ENCODE data around the gene NELL2. TPM values are rescaled to one million over a fixed set of nuclear protein-coding genes. Genes with fewer than 3 reads are reported as not detected.

Gene NELL2
- total and polyA plus RNA-seq, 8 donors, result 0.27 to 0.79 (median 0.71) TPM

- no peak overlapping the region for H3K4me3 ChIP-seq
- H3K27ac ChIP-seq, result no peak overlapping the region
- no peak for FAIRE-seq
- intact Hi-C loops (cut with DNase I), result no loop called here
- no peaks in the 10 kb centered on the region for H3K36me3 ChIP-seq
- no peaks in the 10 kb centered on the region for H3K27me3 ChIP-seq
- no peaks in the 10 kb centered on the region for H3K9me3 ChIP-seq
- peak in 1 of 4 donors; percentile 35 for ATAC-seq
- TF ChIP-seq CTCF (IDR thresholded peaks at IDR 0.05), result peak; percentile 38 to 61 (median 52)
- 65 to 68% methylated on average over 11 of the region's 11 CpGs for WGBS, 2 donors
- H3K4me1 ChIP-seq, result no peaks in the 10 kb centered on the region
- DNase-seq, result peak in 5 of 6 donors; percentile 15 to 60 (median 30)
These were observed 101.2 kb downstream of the NELL2 start for GRCh38 chr12:44774815-44775411.

- intact Hi-C loops (cut with DNase I), result no loop called here
- H3K27ac ChIP-seq, result no peak overlapping the region
- DNase-seq (no peak), FAIRE-seq (no peak), ATAC-seq (no peak)
- H3K4me3 ChIP-seq, result no peak overlapping the region
- no peak for TF ChIP-seq CTCF (IDR thresholded peaks at IDR 0.05)
- 69 to 70% methylated on average over 8 of the region's 8 CpGs for WGBS, 2 donors
- no peaks in the 10 kb centered on the region for H3K4me1 ChIP-seq
- no peaks in the 10 kb centered on the region for H3K27me3 ChIP-seq
- H3K36me3 ChIP-seq, result no peaks in the 10 kb centered on the region
- H3K9me3 ChIP-seq, result no peaks in the 10 kb centered on the region
These were observed 104.6 kb downstream of the NELL2 start for GRCh38 chr12:44771485-44772021.

GRCh38 chr12:44765796-44766195 is 110.3 kb downstream of the NELL2 start:
- H3K9me3 ChIP-seq, result no peaks in the 10 kb centered on the region
- H3K4me1 ChIP-seq, result no peaks in the 10 kb centered on the region
- intact Hi-C loops (cut with DNase I), result no loop called here
- no peak overlapping the region for H3K4me3 ChIP-seq
- DNase-seq, result no peak
- H3K27ac ChIP-seq, result no peak overlapping the region
- no peak for TF ChIP-seq CTCF (IDR thresholded peaks at IDR 0.05)
- no peak for ATAC-seq
- FAIRE-seq, result no peak
- WGBS, 2 donors, result 84 to 92% methylated on average over 3 of the region's 3 CpGs
- no peaks in the 10 kb centered on the region for H3K27me3 ChIP-seq
- H3K36me3 ChIP-seq, result no peaks in the 10 kb centered on the region

GRCh38 chr12:44763021-44763420 is 113.1 kb downstream of the NELL2 start:
- Histone ChIP-seq H3K36me3 (no peaks in the 10 kb centered on the region), H3K4me3 (no peak overlapping the region), H3K27me3 (no peaks in the 10 kb centered on the region), H3K9me3 (no peaks in the 10 kb centered on the region), H3K27ac (no peak overlapping the region), H3K4me1 (no peaks in the 10 kb centered on the region)
- no peak for FAIRE-seq
- 65 to 71% methylated on average over 3 of the region's 3 CpGs for WGBS, 2 donors
- intact Hi-C loops (cut with DNase I), result no loop called here
- ATAC-seq, result no peak
- no peak for DNase-seq
- no peak for TF ChIP-seq CTCF (IDR thresholded peaks at IDR 0.05)

GRCh38 chr12:44759289-44759688 is 116.8 kb downstream of the NELL2 start:
- ATAC-seq, result no peak
- Histone ChIP-seq H3K36me3 (no peaks in the 10 kb centered on the region), H3K4me1 (no peaks in the 10 kb centered on the region), H3K4me3 (no peak overlapping the region), H3K9me3 (no peaks in the 10 kb centered on the region), H3K27me3 (no peaks in the 10 kb centered on the region), H3K27ac (no peak overlapping the region)
- no peak for FAIRE-seq
- DNase-seq, result no peak
- intact Hi-C loops (cut with DNase I), result no loop called here
- TF ChIP-seq CTCF (IDR thresholded peaks at IDR 0.05), result no peak
- WGBS, 2 donors, result 77 to 86% methylated on average over 1 of the region's 1 CpG
